Activated T-helper 1 cell treated with anti-CD3 and anti-CD28 coated beads, Interleukin-2, amount 50 U/mL, for 16 hours (primary cell): Measurements from ENCODE around the gene NR5A1.

Experiments used
- DNase-seq, 2 donors: peaks; one replicate each; pipeline ENCODE4 v3.0.0-alpha.2; 2020; ENCODE audit warnings: low read depth in 1 of 2, low spot score in 1 of 2

The NR5A1 gene

GRCh38 chr9:124506931-124507879 is at the start of gene NR5A1:
NR5A1 (minus strand) TSS chr9:124507399; CDS start chr9:124503395, 4,004 bp downstream.
- DNase-seq: no peak

DNA sequence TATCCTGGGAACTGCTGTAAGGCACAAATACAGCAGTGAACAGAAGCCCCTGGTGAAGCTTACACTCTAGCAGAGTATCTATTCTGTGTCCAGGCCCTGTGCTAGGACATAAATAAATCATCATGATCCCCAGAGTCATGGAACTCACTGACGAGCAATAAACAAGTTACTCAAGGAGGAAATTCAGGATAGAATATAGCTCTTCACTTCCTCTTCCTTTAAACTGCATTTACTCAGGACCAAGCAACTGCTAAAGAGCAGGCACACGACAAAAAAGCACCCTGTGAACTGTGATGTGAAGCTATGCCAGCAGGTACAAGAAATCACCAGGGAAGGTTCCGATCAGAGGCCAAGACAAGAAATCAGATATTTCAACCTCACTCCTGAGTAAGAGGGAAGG is 47.8 kb upstream of the NR5A1 start:
- no peak for DNase-seq

- DNase-seq: no peak
Observed at GRCh38 chr9:124553738-124554137, 46.5 kb upstream of the NR5A1 start.

GRCh38 chr9:124552273-124552605 is 45.0 kb upstream of the NR5A1 start:
- DNase-seq: no peak

DNA sequence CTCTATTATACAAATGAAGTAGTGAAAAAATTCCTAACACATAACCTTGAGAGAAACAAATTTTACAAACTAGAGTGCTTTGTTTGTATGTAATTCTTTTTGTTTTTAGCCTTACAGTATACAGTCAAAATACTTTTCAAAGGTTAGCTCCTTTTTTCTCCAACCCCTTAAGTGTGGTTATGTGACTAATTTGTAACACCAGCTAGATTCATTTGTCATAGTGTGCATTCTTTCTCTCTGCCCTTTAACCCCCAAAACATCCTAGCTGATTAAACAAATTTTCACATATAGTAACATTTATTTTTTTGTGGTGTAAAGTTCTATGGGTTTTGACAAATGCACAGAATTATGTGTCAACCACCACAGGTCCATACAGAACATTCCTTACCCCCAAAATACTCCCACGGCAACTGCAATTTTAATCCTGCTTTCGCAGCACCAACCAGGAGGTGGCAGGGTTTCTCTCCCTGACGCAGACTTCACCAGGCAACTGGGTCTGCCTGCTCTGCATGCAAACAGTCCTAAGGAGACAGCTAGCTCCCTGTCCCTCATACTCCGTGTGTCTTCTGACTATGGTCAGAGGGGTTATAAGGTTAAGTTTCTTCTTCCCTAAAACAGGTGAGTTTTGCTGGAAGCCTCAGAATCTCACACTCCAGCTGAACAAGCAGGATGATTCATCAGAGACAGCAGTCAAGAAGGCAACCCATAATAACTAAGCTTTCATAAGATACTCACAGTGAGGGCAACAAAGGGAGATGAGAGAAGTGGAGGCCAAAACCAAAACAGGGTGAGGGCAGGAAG is 44.5 kb upstream of the NR5A1 start:
- no peak for DNase-seq

GRCh38 chr9:124550072-124550471 is 42.9 kb upstream of the NR5A1 start:
- no peak for DNase-seq

DNA sequence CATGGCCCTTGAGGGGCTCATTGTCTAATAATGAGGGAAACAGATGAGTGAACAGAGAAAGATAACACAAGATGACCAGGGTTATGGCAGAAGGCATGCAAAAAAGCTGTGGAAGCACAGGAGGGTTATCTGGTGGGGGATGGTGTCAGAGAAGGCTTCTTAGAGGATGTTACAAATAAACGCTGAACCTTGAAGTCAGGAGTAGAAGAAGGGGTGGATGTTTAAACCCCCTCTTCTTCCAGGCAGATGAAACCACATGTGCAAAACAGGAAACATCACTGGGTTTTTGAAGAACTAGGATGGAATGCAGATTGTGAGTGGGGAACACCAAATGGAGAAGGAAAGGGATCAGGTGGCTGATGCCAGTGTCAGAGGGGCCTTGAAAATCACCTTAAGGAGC is 41.8 kb upstream of the NR5A1 start:
- no peak for DNase-seq

- no peak for DNase-seq
Observed at GRCh38 chr9:124544535-124544934, 37.3 kb upstream of the NR5A1 start.

DNA sequence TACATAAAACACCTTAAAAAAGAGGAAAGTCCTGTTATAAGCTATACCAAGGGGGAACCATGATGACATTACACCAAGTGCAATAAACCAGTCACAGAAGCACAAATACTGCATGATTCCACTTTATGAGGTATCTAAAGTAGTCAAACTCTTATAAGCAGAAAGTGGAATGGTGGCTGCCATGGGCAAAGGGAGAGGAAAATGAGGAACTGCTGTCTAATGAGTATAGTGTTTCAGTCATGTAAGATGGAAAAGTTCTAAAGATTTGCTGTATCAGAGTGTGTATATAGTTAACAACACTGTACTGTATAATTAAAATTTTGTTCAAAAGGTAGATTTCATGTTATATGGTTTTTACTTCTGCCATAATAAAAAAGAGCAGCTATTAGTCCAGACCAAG is 34.6 kb upstream of the NR5A1 start:
- DNase-seq: no peak

- no peak for DNase-seq
Observed at GRCh38 chr9:124537926-124538325, 30.7 kb upstream of the NR5A1 start.

GRCh38 chr9:124535846-124536245 is 28.6 kb upstream of the NR5A1 start:
- DNase-seq: no peak

GRCh38 chr9:124532897-124533296 is 25.7 kb upstream of the NR5A1 start:
- no peak for DNase-seq

DNA sequence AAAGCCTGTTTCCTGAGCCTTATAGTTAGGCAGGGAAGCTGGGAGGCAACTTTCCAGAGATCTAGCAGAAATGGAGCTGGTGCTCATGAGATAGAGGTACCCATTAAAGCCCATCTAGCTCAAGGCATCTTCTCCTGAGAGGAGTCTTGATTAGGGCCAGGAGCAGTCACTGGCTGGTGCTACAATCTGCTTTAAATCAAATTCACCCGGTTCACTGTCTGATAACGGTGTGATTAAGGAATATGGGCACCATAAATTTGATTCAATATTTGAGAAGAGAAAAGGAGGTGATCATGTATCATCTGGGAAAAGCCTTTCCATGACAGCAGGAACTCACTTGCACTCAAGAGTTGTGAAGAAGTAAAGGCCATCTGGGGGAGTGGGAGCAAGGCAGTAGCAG is 23.9 kb upstream of the NR5A1 start:
- DNase-seq: no peak

GRCh38 chr9:124530246-124530645 is 23.0 kb upstream of the NR5A1 start:
- no peak for DNase-seq

DNA sequence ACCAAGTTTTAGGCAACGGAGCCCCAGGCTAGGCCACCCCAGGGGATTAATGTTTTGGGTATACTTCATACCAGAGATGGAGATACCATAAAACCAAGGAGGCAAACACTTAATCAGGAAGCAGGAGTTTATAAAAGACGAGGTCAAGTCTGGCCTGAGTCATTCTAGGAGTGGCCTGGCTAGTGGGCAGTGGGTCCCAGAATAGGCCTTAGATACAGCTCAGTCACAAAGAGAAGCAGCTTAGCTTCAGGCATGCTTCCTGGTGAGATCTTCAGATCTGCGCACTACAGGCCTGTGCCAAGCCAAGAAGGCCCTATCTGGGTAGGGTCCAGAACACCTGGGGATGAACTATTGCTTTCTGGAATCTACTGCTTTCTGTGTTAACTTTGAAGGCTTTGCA is 20.6 kb upstream of the NR5A1 start:
- no peak for DNase-seq

DNA sequence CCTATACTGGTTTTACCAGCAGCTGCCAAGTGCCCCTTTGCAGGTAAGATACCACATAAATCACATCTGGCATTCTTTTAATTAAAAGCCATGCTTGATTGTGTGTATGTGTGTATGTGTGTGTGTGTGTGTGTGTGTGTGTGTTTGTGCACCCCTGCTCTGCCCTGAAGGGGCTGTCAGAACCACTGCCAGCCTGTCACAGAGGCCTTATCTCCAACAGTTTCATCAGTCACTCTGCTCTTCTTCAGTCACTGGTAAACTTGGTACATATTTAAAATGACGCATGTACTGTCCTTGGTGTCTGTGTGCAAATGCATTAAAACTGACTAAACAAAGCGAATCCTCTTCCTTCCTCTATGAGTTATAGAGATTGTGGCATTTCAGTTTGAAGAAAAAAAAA is 19.0 kb upstream of the NR5A1 start:
- no peak for DNase-seq

DNA sequence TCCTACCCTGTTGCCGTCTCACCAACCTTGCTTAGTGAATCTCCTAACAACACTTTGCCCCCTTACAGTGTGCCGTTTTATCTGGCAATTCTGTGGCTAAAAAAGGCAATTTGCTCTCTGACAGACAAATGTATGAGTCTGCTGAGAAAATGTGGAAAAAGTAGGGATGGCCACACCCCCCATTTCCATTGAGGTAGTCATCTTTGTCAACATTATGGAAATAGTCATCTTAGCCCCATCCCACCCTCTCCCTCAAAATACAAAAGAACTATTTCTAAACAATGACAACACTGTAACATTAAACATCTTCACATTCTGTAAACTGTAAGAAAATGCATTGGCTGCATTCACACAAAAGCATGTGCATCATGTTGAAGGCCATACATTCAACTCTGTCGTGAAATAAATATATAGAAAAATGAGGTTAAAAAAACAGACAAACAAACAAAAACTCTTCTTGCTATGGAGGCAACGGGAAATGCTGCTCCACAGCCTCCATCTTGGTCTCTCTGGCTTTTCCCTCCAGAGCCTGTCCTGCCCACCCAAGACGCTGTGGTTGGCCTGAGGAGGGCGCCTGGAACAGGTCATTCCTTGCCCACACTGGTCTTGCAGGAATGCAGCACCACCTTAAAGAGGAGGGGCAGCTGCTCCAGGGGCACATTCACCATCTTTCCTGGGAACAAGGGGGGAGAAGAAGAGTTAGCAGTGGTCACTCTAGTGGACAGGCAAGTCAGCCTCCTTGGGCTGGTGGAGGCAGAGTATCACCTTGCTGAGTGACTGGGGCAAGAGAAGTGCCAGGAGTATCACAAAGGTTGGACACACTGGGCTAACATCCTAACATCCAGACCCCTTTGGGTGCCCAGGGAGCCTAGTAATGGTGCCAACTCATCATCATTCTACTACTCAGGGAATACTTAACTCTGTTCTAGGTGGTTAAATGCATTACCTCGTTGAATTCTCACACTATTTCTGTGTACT is 15.2 kb upstream of the NR5A1 start:
- no peak for DNase-seq

DNA sequence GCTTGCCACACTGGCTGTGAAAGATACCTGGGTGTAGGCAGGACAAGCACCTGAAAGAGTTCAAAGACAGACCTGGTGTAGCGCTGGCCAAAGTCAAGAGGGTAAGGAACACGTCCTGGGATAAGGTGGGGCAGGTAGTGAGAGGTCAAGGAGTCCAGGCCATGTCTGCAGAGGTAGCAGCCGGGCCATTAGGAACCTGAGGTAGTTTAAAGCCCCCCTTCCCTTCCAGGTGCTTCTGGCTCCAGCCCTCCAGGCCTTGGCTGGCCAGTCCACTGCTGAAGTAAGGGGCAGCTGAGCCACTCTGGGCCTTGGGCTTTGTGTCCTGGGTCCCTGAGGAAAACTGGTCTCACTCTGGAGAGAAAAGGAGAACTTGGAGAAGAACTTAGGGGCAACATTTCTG is 13.9 kb upstream of the NR5A1 start:
- no peak for DNase-seq

GRCh38 chr9:124520206-124520596 is 13.0 kb upstream of the NR5A1 start:
- no peak for DNase-seq

DNA sequence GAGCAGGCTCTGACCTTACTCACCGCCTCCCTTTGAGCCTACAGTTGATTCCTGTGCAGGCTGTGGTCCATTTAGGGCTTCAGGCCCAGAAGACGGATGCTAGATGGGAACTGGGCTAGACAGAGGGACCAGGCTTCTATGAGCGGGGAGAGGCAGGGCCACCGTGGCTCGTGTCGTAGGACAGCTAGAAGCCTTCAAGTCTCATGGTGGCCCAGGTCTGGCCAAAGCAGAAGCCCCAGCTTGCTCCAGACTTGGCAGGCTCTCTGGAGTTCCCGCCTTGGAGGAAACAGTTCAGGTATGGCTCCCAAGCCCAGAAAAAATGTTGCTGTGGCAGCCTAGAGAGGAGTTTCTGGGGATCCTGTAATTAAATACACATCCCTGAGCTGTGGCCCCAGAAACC is 10.9 kb upstream of the NR5A1 start:
- no peak for DNase-seq

DNA sequence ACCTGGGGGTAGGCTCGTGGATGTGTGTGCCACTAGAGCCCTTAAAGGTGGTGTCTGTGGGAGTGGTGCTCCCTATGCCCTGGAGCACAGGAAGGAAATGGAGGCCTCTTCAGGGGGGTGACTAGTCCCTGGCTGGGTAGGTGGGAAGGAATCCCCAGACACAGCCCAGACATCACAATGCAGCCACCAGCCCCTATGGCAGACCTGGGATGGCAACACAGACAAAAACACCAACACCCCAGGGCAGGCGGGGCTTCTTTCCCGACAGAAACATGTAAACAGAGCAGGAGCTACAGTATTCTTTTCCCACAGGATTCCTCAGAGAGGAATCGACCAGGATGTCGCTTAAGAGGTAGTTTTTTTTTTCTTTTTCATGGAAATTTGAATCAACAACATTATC is 10.4 kb upstream of the NR5A1 start:
- no peak for DNase-seq
